IMR-90 (cell line): ENCODE results near the gene FNBP1L. TPM values are rescaled to one million over a fixed set of nuclear protein-coding genes. Genes with fewer than 3 reads are reported as not detected.
A peak's percentile ranks its signal among the peaks of the same experiment; 100 is the strongest.

Experiments
- ATAC-seq: fragments of 200-7000 bp; cut with Tn5 transposase; 2 replicates; pipeline ENCODE4 v1.9.1; 2020; ENCODE audit warnings: low read depth, mild to moderate bottlenecking, moderate library complexity
- BruUV-seq: library from RNA; stranded (reverse); fragments of 400-500 nt; replicated peaks from 2 replicates; lab custom pipeline; 2021; lab: Mats Ljungman, UMichigan
- CTCF ChIA-PET: fragments of 300-600 bp; formaldehyde crosslinking; extraction: SDS; loops from one replicate; lab custom pipeline; 2021; ENCODE audit warnings: antibody characterized with exemption; lab: Yijun Ruan, JAX
- POLR2A ChIA-PET: fragments of 300-600 bp; sonication (Branson Sonifier 250); formaldehyde crosslinking; loops from one replicate; lab custom pipeline; 2022; ENCODE audit warnings: antibody characterized with exemption; ENCODE audit not compliant: unreplicated experiment; lab: Charles Lee
- DNase-seq: peaks from one replicate; pipeline ENCODE4 v3.0.0; 2013
- H2AFZ ChIP-seq: replicated peaks from 2 replicates; pipeline ENCODE3; 2013; ENCODE audit warnings: low read length, mild to moderate bottlenecking; ENCODE audit not compliant: poor library complexity
- H2AK5ac ChIP-seq: 2 replicates; pipeline ENCODE4 v1.6.1; 2013; ENCODE audit warnings: low read depth, low read length, inconsistent platforms
- H2AK9ac ChIP-seq: replicated peaks from 2 replicates; pipeline ENCODE3; 2013; ENCODE audit warnings: mild to moderate bottlenecking, low read depth, low read length, moderate library complexity; ENCODE audit not compliant: poor library complexity
- H2BK120ac ChIP-seq: 2 replicates; pipeline ENCODE4 v1.6.1; 2013; ENCODE audit warnings: low read depth, low read length, inconsistent platforms
- H2BK15ac ChIP-seq: 3 replicates; pipeline ENCODE4 v1.6.1; 2013; ENCODE audit warnings: low read depth, low read length, inconsistent platforms
- H2BK20ac ChIP-seq: 2 replicates; pipeline ENCODE4 v1.6.1; 2013; ENCODE audit warnings: low read depth, mild to moderate bottlenecking, inconsistent platforms, low read length, moderate library complexity
- H2BK5ac ChIP-seq: 2 replicates; pipeline ENCODE4 v1.6.1; 2013; ENCODE audit warnings: mild to moderate bottlenecking, low read depth, low read length, inconsistent platforms; ENCODE audit not compliant: poor library complexity, severe bottlenecking
- H3K14ac ChIP-seq: replicated peaks from 2 replicates; pipeline ENCODE4 v1.6.1; 2013; ENCODE audit warnings: low read depth, low read length, inconsistent platforms
- H3K18ac ChIP-seq: 2 replicates; pipeline ENCODE4 v1.6.1; 2013; ENCODE audit warnings: low read depth, low read length, control low read depth
- H3K23ac ChIP-seq: 2 replicates; pipeline ENCODE4 v1.6.1; 2013; ENCODE audit warnings: low read depth, low read length, inconsistent platforms
- H3K27ac ChIP-seq: 2 replicates; pipeline ENCODE4 v1.5.1; 2013; ENCODE audit warnings: mild to moderate bottlenecking, control low read depth, low read length; ENCODE audit not compliant: insufficient read depth
- H3K27me3 ChIP-seq: 2 replicates; pipeline ENCODE4 v1.6.1; 2013; ENCODE audit warnings: low read length; ENCODE audit not compliant: control insufficient read depth, insufficient read depth
- H3K36me3 ChIP-seq: 2 replicates; pipeline ENCODE4 v1.6.1; 2013; ENCODE audit warnings: low read length, mixed read lengths; ENCODE audit not compliant: control insufficient read depth, insufficient read depth
- H3K4ac ChIP-seq: 2 replicates; pipeline ENCODE4 v1.6.1; 2013; ENCODE audit warnings: low read depth, low read length, inconsistent platforms
- H3K4me1 ChIP-seq: 2 replicates; pipeline ENCODE4 v1.6.1; 2013; ENCODE audit warnings: low read length, mixed read lengths; ENCODE audit not compliant: control insufficient read depth, insufficient read depth
- H3K4me2 ChIP-seq: 2 replicates; pipeline ENCODE4 v1.6.1; 2013; ENCODE audit warnings: low read depth, mild to moderate bottlenecking, control low read depth, low read length, moderate library complexity
- H3K4me3 ChIP-seq: 2 replicates; pipeline ENCODE4 v1.5.1; 2013; ENCODE audit warnings: low read depth, mild to moderate bottlenecking, control low read depth, low read length, moderate library complexity; ENCODE audit not compliant: insufficient read depth
- H3K56ac ChIP-seq: 2 replicates; pipeline ENCODE4 v1.6.1; 2013; ENCODE audit warnings: low read length, inconsistent platforms; ENCODE audit not compliant: insufficient read depth; ENCODE audit errors: extremely low read depth
- H3K79me1 ChIP-seq, 2 experiments: 2 replicates each; pipeline ENCODE4 v1.6.1; 2013; ENCODE audit warnings: low read length in 2 of 2, inconsistent platforms in 1 of 2, low read depth in 1 of 2
- H3K9ac ChIP-seq: 2 replicates; pipeline ENCODE4 v1.6.1; 2013; ENCODE audit warnings: low read depth, low read length, control low read depth
- H3K9me1 ChIP-seq: 2 replicates; pipeline ENCODE4 v1.6.1; 2013; ENCODE audit warnings: low read length, inconsistent platforms; ENCODE audit not compliant: insufficient read depth
- H3K9me3 ChIP-seq: 2 replicates; pipeline ENCODE4 v1.6.1; 2013; ENCODE audit warnings: low read length; ENCODE audit not compliant: control insufficient read depth, insufficient read depth
- H4K20me1 ChIP-seq: 2 replicates; pipeline ENCODE4 v1.6.1; 2013; ENCODE audit warnings: low read length, inconsistent platforms; ENCODE audit not compliant: insufficient read depth
- H4K5ac ChIP-seq: 2 replicates; pipeline ENCODE4 v1.6.1; 2013; ENCODE audit warnings: mild to moderate bottlenecking, low read depth, low read length, control low read depth
- H4K8ac ChIP-seq, 2 experiments: 2 replicates each; pipeline ENCODE4 v1.6.1; 2013; ENCODE audit warnings: low read depth in 2 of 2, low read length in 2 of 2, control low read depth in 1 of 2, inconsistent platforms in 1 of 2
- H4K91ac ChIP-seq: 2 replicates; pipeline ENCODE4 v1.6.1; 2013; ENCODE audit warnings: low read depth, low read length, inconsistent platforms; ENCODE audit not compliant: insufficient read depth
- CEBPB ChIP-seq: IDR thresholded peaks from 2 replicates; pipeline ENCODE4 v1.6.1; 2012; ENCODE audit warnings: low read depth, low read length, improper control_type of control experiment
- MAFK ChIP-seq: IDR thresholded peaks from 2 replicates; pipeline ENCODE4 v1.6.1; 2012; ENCODE audit warnings: low read depth, low read length, improper control_type of control experiment
- MAZ ChIP-seq: IDR thresholded peaks from 2 replicates; pipeline ENCODE4 v1.6.1; 2012; ENCODE audit warnings: low read depth, mild to moderate bottlenecking, low read length, improper control_type of control experiment, moderate library complexity, borderline replicate concordance
- RAD21 ChIP-seq: IDR thresholded peaks from 2 replicates; pipeline ENCODE4 v1.6.1; 2012; ENCODE audit warnings: low read length, improper control_type of control experiment
- RFX5 ChIP-seq: IDR thresholded peaks from 2 replicates; pipeline ENCODE4 v1.8.0; 2012; ENCODE audit warnings: low read depth, mild to moderate bottlenecking, low read length, moderate library complexity
- SMC3 ChIP-seq: fragments of 150-350 bp; IDR thresholded peaks from 2 replicates; pipeline ENCODE4 v1.6.1; 2016; ENCODE audit warnings: low read depth, mild to moderate bottlenecking, antibody characterized with exemption, low read length, moderate library complexity
- dilution Hi-C: fragments of 300-500 bp; cut with HindIII; formaldehyde crosslinking; loops from one replicate; pipeline ENCODE4 v1.14.3; 2018; ENCODE audit warnings: low sequenced_read_pairs; ENCODE audit not compliant: unreplicated experiment
- in situ Hi-C: fragments of 300-500 bp; cut with MboI; formaldehyde crosslinking; loops from 3 replicates; pipeline ENCODE4 v1.14.3; 2019; ENCODE audit warnings: low sequenced_read_pairs, inconsistent platforms, mixed read lengths
- intact Hi-C: fragments of 100-400 bp; cut with micrococcal nuclease; formaldehyde crosslinking; loops from 2 replicates; pipeline ENCODE4 v1.10.0; 2022
- polyA plus RNA-seq, 3 experiments: library from polyadenylated mRNA; depleted of rRNA; stranded (reverse); fragments of >200 nt; gene quantifications; 2 replicates each; pipeline ENCODE4 v1.2.3, GENCODE V29; 2012; ENCODE audit warnings: low replicate concordance in 1 of 3
- total RNA-seq: library from RNA; depleted of rRNA; stranded (reverse); fragments of >200 nt; gene quantifications from 2 replicates; pipeline ENCODE4 v1.2.3, GENCODE V29; 2012
- TF ChIP-seq, protein P1 (sequence below): fragments of 150-350 bp; IDR thresholded peaks from 2 replicates; pipeline ENCODE4 v1.6.1; 2016; ENCODE audit warnings: low read depth, mild to moderate bottlenecking, low read length, moderate library complexity, borderline replicate concordance

Gene FNBP1L
- total and polyA plus RNA-seq, 2 of the 4 experiments (the other 2 are of a cell fraction), result 9.3 to 15.2 TPM

DNA sequence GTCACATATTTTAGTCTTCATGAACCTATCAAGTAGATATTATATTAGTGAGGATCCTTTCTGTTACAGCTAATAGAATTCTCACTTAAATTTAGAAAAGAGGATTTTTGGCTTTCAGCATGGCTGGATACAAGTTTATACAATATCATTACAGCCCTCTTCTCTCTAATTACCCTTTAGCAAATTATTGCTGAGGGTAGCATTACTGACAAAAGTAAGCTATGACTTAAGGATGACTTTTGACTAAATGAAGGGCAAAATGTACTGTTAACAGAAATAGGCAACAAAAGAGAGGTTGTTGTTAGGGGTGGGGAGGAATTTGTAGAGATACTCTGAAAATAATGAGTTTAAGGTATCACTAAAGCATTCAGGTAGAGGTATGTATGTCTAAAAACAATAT lies 85.8 kb downstream of the FNBP1L start:
- no peak overlapping the region for H4K91ac ChIP-seq
- H3K9me1 ChIP-seq, result no peaks in the 10 kb centered on the region
- H3K4me1 ChIP-seq, result no peaks in the 10 kb centered on the region
- H3K56ac ChIP-seq, result no peak overlapping the region
- H3K4ac ChIP-seq, result no peak overlapping the region
- intact Hi-C loops (no loop called here), dilution Hi-C loops (no loop called here), in situ Hi-C loops (no loop called here)
- H2AK9ac ChIP-seq, result no peak overlapping the region
- no peak overlapping the region for H3K18ac ChIP-seq
- no peaks in the 10 kb centered on the region for H3K9me3 ChIP-seq
- no peaks in the 10 kb centered on the region for H3K79me1 ChIP-seq
- no peak overlapping the region for H4K8ac ChIP-seq
- no peak overlapping the region for H3K4me2 ChIP-seq
- peak overlapping the region; percentile 11 for H2BK5ac ChIP-seq
- no peak overlapping the region for H3K9ac ChIP-seq
- ChIA-PET CTCF (no interaction called here), POLR2A (no interaction called here)
- no peaks in the 10 kb centered on the region for H3K27me3 ChIP-seq
- H2AK5ac ChIP-seq, result no peak overlapping the region
- H3K4me3 ChIP-seq, result no peak overlapping the region
- TF ChIP-seq MAFK (peak; percentile 80), CEBPB (no peak), RFX5 (no peak), MAZ (no peak), SMC3 (no peak), RAD21 (no peak)
- TF ChIP-seq, protein P1, sequence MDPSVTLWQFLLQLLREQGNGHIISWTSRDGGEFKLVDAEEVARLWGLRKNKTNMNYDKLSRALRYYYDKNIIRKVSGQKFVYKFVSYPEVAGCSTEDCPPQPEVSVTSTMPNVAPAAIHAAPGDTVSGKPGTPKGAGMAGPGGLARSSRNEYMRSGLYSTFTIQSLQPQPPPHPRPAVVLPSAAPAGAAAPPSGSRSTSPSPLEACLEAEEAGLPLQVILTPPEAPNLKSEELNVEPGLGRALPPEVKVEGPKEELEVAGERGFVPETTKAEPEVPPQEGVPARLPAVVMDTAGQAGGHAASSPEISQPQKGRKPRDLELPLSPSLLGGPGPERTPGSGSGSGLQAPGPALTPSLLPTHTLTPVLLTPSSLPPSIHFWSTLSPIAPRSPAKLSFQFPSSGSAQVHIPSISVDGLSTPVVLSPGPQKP, result no peak
- peaks cover 2% of the 10 kb centered on the region; the same call in 1 of the 2 replicates for H3K36me3 ChIP-seq
- H2BK15ac ChIP-seq, result no peak overlapping the region
- no peak overlapping the region for H2AFZ ChIP-seq
- H2BK20ac ChIP-seq, result no peak overlapping the region
- ATAC-seq (peak; percentile 40; the same call in 1 of the 2 replicates), DNase-seq (no peak)
- no peak overlapping the region for H3K23ac ChIP-seq
- H2BK120ac ChIP-seq, result no peak overlapping the region
- H3K27ac ChIP-seq, result no peak overlapping the region
- H4K20me1 ChIP-seq, result no peaks in the 10 kb centered on the region
- H4K5ac ChIP-seq, result no peak overlapping the region
- BruUV-seq, result no TSS peak
- H3K14ac ChIP-seq, result no peak overlapping the region
